NCI-H1417 treated with DMSO at 0.1 percent for 48 hours (cell line): ENCODE data around the gene UBR1.
"Not testable (repeated sequence)": the region's sequence is repeated elsewhere in the genome, so short reads cannot be mapped to it uniquely, and the experiment has no call there.

Source experiments
- DNase-seq: peaks from one replicate; lab custom pipeline; 2025; lab: John Stamatoyannopoulos, UW

The UBR1 gene

DNA sequence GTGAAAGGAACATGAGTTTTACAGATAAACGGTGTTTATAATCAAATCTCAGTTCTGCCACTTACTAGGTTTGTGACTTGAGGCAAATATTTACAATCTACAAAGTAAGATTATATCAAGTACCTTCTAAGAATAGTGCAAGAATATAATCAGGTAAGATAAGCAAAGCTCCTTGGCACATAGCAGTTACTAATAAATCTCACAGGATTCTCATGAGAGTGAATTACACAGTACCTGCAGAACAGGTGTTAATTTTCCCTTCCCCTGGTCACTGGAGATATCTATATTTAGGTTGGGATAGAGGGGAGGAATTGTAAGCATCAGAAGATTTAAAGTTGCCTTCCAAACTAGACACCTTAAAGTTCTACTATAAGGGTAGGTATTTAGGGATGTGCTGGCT lies 53.0 kb downstream of the UBR1 start:
- DNase-seq: no peak

DNA sequence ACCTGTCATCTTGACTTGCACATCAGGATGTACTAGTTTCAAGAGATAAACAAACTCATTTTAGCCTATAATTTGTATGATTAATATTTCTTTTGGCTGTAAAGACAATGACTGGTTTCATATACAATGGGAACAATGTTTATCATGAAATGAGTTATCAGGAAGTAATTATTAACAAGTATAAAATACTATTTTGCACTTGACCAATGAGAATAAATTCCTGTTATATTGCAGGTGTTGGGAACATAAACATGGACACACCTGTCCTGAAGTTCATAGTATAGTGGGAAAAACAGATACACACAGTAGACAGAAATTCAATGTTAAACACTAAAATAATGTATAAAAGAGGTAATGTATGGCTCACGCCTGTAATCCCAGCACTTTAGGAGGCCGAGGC lies 56.9 kb downstream of the UBR1 start:
- no peak for DNase-seq

- DNase-seq: no peak
These were observed 59.4 kb downstream of the UBR1 start for GRCh38 chr15:43046484-43046883.

- no peak for DNase-seq
These were observed 63.0 kb downstream of the UBR1 start for GRCh38 chr15:43042885-43043284.

- DNase-seq: not testable (repeated sequence)
These were observed 64.8 kb downstream of the UBR1 start for GRCh38 chr15:43041085-43041484.

DNA sequence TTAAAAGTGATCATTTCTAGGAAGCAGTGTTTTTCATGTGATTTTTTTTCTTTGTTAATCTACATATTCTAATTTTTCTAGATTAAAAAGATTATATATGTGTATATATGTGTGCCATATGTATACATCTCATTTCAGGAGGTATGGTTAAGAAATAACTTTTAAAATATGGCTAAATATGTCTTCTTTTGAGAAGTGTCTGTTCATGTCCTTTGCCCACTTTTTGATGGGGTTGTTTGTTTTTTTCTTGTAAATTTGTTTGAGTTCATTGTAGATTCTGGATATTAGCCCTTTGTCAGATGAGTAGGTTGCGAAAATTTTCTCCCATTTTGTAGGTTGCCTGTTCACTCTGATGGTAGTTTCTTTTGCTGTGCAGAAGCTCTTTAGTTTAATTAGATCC lies 70.6 kb downstream of the UBR1 start:
- not testable (repeated sequence) for DNase-seq

DNA sequence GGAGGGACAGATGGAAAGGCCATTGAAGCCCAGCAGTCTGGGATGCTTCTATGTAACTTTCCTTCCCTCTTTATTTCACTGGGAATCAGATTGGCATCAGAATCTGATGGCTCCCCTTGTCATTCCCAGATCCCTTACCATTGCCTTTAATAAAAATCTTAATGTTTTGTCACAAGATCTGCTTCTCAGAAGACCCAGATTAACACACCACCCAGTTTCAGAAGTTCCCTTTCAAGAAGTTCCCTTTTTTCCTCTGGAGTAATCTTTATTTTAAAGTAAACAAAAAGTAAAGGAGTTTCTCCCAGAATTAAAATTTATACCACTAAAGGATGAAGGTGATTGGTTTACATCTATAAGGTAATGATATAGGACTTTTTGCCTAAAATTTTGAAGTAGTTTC lies 76.4 kb downstream of the UBR1 start:
- DNase-seq: no peak

DNA sequence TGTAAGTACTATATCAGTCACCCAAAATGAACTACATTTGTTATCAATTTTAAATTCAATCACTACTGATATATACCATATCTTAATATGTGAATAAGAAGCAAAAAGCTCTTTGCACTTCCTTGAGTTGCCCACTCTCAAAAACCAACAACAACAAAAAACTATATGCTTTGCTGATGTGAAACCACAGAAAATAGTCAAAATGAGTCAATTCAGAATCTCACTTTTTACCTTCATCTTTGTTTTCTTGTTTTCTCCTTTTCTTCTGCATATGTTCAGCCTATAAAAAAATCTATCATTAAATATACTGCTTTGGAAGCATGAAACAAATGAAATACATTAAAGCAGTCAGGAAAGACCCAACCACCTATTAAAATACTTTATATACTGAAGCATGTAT lies 80.7 kb downstream of the UBR1 start:
- no peak for DNase-seq

DNA sequence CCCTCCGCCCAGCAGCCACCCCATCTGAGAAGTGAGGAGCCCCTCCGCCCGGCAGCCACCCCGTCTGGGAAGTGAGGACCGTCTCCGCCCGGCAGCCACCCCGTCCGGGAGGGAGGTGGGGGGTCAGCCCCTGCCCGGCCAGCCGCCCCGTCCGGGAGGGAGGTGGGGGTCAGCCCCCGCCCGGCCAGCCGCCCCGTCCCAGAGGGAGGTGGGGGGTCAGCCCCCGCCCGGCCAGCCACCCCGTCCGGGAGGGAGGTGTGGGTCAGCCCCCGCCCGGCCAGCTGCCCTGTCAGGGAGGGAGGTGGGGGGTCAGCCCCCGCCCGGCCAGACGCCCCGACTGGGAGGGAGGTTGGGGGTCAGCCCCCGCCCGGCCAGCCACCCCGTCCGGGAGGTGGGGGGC lies 91.2 kb downstream of the UBR1 start:
- not testable (repeated sequence) for DNase-seq

- DNase-seq: no peak
These were observed 96.6 kb downstream of the UBR1 start for GRCh38 chr15:43009206-43009605.

DNA sequence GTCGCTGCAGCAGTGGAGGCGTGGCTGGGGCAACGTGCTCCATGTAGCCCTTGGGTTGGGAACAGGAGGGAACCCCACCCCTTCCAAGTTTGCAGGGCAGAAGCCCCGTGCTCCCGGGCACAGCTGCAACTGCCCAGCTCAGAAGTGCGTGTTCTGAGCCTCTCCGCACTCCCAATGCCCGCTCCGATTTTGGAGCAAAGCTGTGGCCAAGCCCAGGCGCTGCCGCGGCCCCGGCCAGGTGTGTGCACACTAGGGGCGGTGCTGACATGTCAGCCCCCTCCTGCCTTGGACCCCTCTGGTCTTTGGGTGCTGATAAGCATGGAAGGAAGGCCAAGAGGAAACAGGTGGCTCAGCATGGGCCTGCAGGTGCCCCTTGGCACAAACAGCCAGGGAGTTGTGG lies 97.7 kb downstream of the UBR1 start:
- DNase-seq: no peak

- DNase-seq: no peak
These were observed 98.3 kb downstream of the UBR1 start for GRCh38 chr15:43007551-43007950.

DNA sequence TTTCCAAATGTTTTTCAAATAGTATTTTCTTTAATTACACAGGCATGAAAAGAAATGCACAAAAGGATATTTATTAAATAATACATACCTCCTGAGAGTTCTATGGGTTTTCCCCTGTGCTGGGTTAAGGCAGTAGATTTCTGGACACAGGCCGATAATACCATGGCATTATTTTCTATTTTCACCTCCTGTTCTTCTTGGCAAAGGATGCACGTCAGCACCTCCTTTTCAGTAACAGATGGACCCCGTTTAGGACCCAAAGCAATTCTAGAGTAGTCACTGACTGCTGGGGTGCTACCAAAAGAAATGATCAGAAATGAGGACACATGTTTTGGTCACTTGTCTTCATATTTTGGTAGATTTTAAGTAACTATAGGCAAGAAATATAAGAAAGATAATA lies 98.8 kb downstream of the UBR1 start:
- no peak for DNase-seq

GRCh38 chr15:43004886-43005595 lies 100.8 kb downstream of the UBR1 start:
- not testable (repeated sequence) for DNase-seq

- DNase-seq: no peak
These were observed 106.5 kb downstream of the UBR1 start for GRCh38 chr15:42999201-42999779.

DNA sequence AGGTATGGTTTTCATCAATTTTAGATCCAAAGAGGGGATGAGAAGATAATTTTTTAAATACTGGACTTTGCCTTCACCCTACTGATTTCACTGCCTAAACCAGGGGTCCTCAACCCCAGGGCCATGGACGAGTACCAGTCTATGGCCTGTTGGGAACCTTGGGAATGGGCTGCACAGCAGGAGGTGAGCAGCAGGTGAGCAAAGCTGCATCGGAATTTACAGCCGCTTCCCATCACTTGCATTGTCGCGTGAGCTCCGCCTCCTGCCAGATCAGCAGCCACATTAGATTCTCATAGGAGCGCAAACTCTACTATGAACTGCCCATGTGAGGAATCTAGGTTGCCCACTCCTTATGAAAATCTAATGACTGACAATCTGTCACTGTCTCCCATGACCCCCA lies 109.0 kb downstream of the UBR1 start:
- no peak for DNase-seq

GRCh38 chr15:42994546-42994945 lies 111.3 kb downstream of the UBR1 start:
- no peak for DNase-seq

GRCh38 chr15:42992626-42993025 lies 113.2 kb downstream of the UBR1 start:
- no peak for DNase-seq

- DNase-seq: no peak
These were observed 119.0 kb downstream of the UBR1 start for GRCh38 chr15:42986693-42987342.

- DNase-seq: no peak
These were observed 121.3 kb downstream of the UBR1 start for GRCh38 chr15:42984493-42985034.

DNA sequence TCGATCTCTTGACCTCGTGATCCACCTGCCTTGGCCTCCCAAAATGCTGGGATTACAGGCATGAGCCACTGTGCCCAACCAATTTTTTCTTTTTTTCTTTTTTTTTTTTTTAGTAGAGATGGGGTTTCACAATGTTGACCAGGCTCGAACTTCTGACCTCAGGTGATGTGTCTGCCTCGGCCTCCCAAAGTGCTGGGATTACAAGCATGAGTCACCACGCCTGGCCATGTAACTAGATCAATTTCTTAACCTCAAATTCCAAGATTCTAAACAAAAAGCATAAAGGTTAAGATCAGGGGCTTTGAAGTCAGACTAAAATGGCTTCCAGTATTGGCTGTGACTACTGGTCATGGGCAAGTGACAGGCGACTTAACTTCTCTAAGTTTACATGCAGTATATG lies 126.7 kb downstream of the UBR1 start:
- not testable (repeated sequence) for DNase-seq

DNA sequence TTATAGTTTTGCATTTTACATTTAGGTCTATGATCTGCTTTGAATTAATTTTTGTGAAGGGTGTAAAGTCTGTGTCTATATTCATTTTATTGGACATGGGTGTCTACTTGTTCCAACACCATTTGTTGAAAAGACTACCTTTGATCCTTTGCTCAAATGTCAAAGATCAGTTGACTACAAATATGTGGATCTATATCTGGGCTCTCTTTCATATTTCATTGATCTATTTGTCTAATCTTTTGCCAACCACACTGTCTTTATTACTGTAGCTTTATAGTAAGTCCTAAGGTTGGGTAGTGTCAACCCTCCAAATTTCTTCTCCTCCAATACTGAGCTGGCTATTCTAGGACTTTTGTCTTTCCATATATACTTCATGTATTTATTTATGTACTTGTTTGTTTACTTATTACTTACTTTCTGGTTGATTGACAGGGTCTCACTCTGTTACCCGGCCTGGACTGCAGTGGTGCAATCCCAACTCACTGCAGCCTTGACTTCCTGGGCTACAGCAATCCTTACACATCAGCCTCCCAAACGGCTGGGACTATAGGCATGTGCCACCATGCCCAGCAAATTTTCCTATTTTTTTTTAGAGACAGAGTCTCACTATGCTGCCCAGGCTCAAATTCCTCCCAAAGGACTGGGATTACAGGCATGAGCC lies 131.5 kb downstream of the UBR1 start:
- no peak for DNase-seq

DNA sequence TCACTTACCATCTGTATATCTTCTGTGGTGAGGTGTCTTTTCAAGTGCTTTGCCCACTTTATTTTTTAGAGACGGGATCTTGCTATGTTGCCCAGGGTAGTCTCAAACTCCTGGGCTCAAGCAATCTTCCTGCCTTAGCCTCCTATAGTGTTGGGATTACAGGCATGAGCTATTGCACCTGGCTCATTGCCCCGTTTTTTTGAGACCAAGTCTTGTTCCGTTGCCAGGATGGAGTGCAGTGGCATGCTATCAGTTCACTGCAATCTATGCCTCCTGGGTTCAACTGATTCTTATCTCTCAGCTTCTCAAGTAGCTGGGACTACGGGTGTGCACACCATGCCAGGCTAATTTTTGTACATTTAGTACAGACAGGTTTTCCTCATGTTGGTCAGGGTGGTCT lies 132.7 kb downstream of the UBR1 start:
- DNase-seq: no peak
